ENCODE measurements around the gene BMPER. TPM values are rescaled to one million over a fixed set of nuclear protein-coding genes. Genes with fewer than 3 reads are reported as not detected.

The BMPER gene
- total and polyA plus RNA-seq, 2 donors from 2014 or later: 0.60 to 0.80 TPM

- DNase-seq (no peak), FAIRE-seq (no peak)
- Histone ChIP-seq H3K36me3 (ENCODE audit: control insufficient read depth in 2 of 3, insufficient read depth in 3 of 3, low read length in 3 of 3) (no peaks in the 10 kb centered on the region), H3K9ac (ENCODE audit: low read length in 3 of 3) (no peak overlapping the region), H3K9me3 (ENCODE audit: control insufficient read depth in 2 of 3, insufficient read depth in 1 of 3, low read length in 3 of 3) (no peaks in the 10 kb centered on the region), H3K27me3 (ENCODE audit: control insufficient read depth, insufficient read depth, low read length) (no peaks in the 10 kb centered on the region), H3K4me1 (ENCODE audit: control insufficient read depth in 2 of 3, insufficient read depth in 2 of 3, low read depth in 1 of 3, low read length in 3 of 3) (no peaks in the 10 kb centered on the region), H3K4me3 (ENCODE audit: low read length in 3 of 3) (no peak overlapping the region), H3K27ac (ENCODE audit: low read depth in 2 of 2, low read length in 2 of 2) (no peak overlapping the region)
- intact Hi-C loops (cut with DNase I): no loop called here
- no peak for TF ChIP-seq CTCF (IDR thresholded peaks at IDR 0.05; ENCODE audit: borderline replicate concordance, extremely low read depth, insufficient read depth)
These were observed 68.1 kb downstream of the BMPER start for GRCh38 chr7:33973231-33974015.

- Histone ChIP-seq H3K36me3 (ENCODE audit: control insufficient read depth in 2 of 3, insufficient read depth in 3 of 3, low read length in 3 of 3) (no peaks in the 10 kb centered on the region), H3K4me3 (ENCODE audit: low read length in 3 of 3) (no peak overlapping the region), H3K4me1 (ENCODE audit: control insufficient read depth in 2 of 3, insufficient read depth in 2 of 3, low read depth in 1 of 3, low read length in 3 of 3) (no peaks in the 10 kb centered on the region), H3K9me3 (ENCODE audit: control insufficient read depth in 2 of 3, insufficient read depth in 1 of 3, low read length in 3 of 3) (no peaks in the 10 kb centered on the region), H3K27me3 (ENCODE audit: control insufficient read depth, insufficient read depth, low read length) (no peaks in the 10 kb centered on the region), H3K27ac (ENCODE audit: low read depth in 2 of 2, low read length in 2 of 2) (no peak overlapping the region), H3K9ac (ENCODE audit: low read length in 3 of 3) (no peak overlapping the region)
- no peak for FAIRE-seq
- intact Hi-C loops (cut with DNase I): no loop called here
- no peak for DNase-seq
- TF ChIP-seq CTCF (IDR thresholded peaks at IDR 0.05; ENCODE audit: borderline replicate concordance, extremely low read depth, insufficient read depth): no peak
These were observed 74.0 kb downstream of the BMPER start for GRCh38 chr7:33979300-33979806.

- Histone ChIP-seq H3K4me1 (ENCODE audit: control insufficient read depth in 2 of 3, insufficient read depth in 2 of 3, low read depth in 1 of 3, low read length in 3 of 3) (no peaks in the 10 kb centered on the region), H3K27ac (ENCODE audit: low read depth in 2 of 2, low read length in 2 of 2) (no peak overlapping the region), H3K9me3 (ENCODE audit: control insufficient read depth in 2 of 3, insufficient read depth in 1 of 3, low read length in 3 of 3) (no peaks in the 10 kb centered on the region), H3K4me3 (ENCODE audit: low read length in 3 of 3) (no peak overlapping the region), H3K27me3 (ENCODE audit: control insufficient read depth, insufficient read depth, low read length) (no peaks in the 10 kb centered on the region), H3K36me3 (ENCODE audit: control insufficient read depth in 2 of 3, insufficient read depth in 3 of 3, low read length in 3 of 3) (no peaks in the 10 kb centered on the region), H3K9ac (ENCODE audit: low read length in 3 of 3) (no peak overlapping the region)
- FAIRE-seq (no peak), DNase-seq (no peak)
- intact Hi-C loops (cut with DNase I): no loop called here
- no peak for TF ChIP-seq CTCF (IDR thresholded peaks at IDR 0.05; ENCODE audit: borderline replicate concordance, extremely low read depth, insufficient read depth)
These were observed 74.5 kb downstream of the BMPER start for GRCh38 chr7:33979807-33980355.
